Stimulated activated effector memory CD8-positive, alpha-beta T cell treated with anti-CD3 and anti-CD28 coated beads, Interleukin-12 subunit alpha, Interleukin-12 subunit beta, amount 100 ng/mL, for 72 hours (primary cell): ENCODE results near the gene DDN.

Experiments used
- ATAC-seq: fragments of 150-1000 bp; cut with Tn5 transposase; 2 replicates; pipeline ENCODE4 v1.10.0; 2021
- DNase-seq, 2 donors: peaks; one replicate each; pipeline ENCODE4 v3.0.0; 2021 to 2022; ENCODE audit warnings: low spot score in 2 of 2
- H3K27ac Mint-ChIP-seq: one replicate; pipeline ENCODE4 v1.8.0; 2022; ENCODE audit warnings: mild to moderate bottlenecking, mixed read lengths
- H3K36me3 Mint-ChIP-seq: one replicate; pipeline ENCODE4 v1.8.0; 2022; ENCODE audit warnings: mild to moderate bottlenecking, mixed read lengths
- H3K4me1 Mint-ChIP-seq: one replicate; pipeline ENCODE4 v1.8.0; 2022; ENCODE audit warnings: mixed read lengths
- H3K4me3 Mint-ChIP-seq: one replicate; pipeline ENCODE4 v1.8.0; 2022; ENCODE audit warnings: mild to moderate bottlenecking, mixed read lengths
- H3K9me3 Mint-ChIP-seq: one replicate; pipeline ENCODE4 v1.8.0; 2022; ENCODE audit warnings: mixed read lengths

Gene DDN

DNA sequence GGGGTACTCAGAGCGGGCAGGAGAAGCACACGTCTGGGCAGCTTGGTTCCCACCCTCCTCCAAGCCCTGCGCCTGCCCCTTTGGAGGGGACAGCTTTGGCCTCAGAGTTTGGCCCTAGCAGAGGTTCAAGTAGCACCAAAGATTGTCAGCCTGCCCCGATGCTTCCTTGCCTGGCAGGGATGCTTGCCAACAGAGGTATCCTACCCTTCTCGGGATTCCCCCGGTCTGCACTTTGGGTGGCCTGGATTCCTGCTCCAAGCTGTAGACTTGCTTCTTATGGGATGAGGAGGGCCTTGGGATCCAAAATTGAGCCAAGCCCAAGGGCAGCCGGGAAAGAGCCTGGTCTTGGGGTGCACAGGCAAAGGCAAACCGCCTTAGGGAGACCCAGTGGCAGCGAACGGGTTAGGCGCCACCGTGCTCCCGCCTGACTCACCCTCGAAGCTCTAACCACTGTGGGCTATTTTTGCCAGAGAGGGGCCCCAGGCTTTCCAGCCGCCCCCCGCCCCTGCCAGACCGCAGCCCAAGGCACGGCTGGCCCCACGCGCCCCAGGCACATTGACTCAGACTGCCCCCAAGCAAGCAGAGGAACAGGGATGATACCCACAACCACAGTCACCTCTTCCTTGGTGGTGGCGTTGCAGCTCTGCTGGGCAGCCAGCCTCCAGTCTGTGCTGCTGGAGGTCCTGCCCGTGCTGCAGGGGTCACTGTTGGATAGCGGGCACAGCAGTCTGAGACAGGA, 26.8 kb downstream of the DDN start:
- H3K9me3 Mint-ChIP-seq = no peaks in the 10 kb centered on the region
- DNase-seq (peak; percentile 55 to 72), ATAC-seq (peak; percentile 77)
- peaks cover 63% of the 10 kb centered on the region for H3K4me1 Mint-ChIP-seq
- peak overlapping the region; percentile 26 for H3K27ac Mint-ChIP-seq
- H3K36me3 Mint-ChIP-seq = no peaks in the 10 kb centered on the region
- peak overlapping the region; percentile 78 for H3K4me3 Mint-ChIP-seq

DNA sequence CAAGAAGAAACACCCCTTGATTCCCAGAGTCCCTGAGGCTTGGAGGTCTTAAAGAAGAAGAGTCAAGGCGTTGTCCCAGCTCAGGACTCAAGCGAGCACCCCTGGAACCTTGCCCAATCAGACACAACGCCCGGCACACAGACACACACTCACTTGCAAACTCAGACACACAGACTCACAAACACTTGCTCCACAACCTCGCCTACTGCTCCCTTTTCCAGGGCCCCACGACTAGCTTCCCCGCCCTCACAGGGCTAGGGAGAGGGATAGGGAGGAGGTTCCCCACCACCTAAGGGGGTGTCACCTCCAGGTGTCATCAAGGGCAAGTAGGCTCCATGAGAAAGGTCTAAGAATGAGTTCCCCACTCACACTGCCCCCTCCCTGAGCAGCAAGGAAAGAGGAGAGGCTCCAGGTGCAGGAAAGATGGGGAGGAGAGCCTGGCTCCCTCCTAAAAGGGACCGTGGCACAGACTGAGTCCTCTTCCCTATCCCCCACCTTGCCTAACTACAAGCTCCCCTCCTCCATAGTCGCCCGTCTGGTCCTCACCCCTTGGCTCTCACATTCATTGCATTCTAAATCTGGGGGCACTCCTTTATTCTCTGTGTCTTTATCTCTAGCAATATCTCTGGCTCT, 28.4 kb downstream of the DDN start:
- ATAC-seq = no peak
- H3K4me3 Mint-ChIP-seq = peak overlapping the region; percentile 78
- DNase-seq = no peak
- peaks cover 55% of the 10 kb centered on the region for H3K4me1 Mint-ChIP-seq
- H3K27ac Mint-ChIP-seq = no peak overlapping the region
- no peaks in the 10 kb centered on the region for H3K9me3 Mint-ChIP-seq
- H3K36me3 Mint-ChIP-seq = no peaks in the 10 kb centered on the region

DNA sequence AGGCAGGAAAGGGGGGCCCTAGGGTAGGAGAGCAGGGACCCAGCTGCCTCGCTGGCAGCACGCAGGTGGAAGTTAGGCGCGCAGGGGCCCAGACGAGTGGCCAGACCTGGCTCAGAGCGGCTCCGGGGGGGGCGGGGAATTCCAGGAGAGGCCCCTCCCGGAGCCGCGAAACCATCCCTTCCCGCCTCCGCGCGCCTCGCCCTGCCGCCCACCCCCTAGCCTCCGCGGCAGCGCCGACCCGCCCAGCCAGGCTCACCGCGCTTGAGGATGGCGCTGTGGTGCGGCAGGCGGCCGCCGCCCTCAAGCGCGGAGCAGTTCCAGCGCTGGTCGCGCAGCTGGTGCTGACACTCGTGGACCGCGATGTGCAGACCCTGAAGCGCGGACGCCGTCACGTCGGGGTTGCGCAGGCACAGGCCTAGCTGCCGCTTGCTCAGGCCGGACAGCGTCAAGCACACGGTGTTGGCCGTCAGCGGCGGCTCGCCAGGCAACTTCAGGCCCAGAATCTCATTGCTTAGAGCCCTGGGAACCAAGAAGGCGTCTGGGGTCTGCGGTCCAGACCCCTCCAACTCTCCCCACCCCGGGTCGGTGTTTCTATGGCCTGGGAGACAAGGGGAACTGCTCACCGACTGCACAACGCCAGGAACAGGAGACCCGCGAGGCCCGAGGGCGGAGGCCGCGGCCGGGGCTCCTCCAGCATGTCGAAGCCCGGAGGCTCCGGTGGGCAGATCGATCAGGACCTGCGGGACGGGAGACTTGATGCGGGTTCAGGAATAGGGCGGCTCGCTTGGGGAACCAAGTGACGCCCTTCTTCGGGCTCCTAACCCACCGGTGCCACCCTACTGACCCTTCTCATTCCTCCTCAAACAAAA, 29.1 kb downstream of the DDN start:
- H3K4me1 Mint-ChIP-seq = peaks cover 55% of the 10 kb centered on the region
- no peaks in the 10 kb centered on the region for H3K36me3 Mint-ChIP-seq
- H3K9me3 Mint-ChIP-seq = no peaks in the 10 kb centered on the region
- peak in 1 of 2 donors; percentile 22 for DNase-seq
- peak overlapping the region; percentile 78 for H3K4me3 Mint-ChIP-seq
- ATAC-seq = peak; percentile 36
- no peak overlapping the region for H3K27ac Mint-ChIP-seq

DNA sequence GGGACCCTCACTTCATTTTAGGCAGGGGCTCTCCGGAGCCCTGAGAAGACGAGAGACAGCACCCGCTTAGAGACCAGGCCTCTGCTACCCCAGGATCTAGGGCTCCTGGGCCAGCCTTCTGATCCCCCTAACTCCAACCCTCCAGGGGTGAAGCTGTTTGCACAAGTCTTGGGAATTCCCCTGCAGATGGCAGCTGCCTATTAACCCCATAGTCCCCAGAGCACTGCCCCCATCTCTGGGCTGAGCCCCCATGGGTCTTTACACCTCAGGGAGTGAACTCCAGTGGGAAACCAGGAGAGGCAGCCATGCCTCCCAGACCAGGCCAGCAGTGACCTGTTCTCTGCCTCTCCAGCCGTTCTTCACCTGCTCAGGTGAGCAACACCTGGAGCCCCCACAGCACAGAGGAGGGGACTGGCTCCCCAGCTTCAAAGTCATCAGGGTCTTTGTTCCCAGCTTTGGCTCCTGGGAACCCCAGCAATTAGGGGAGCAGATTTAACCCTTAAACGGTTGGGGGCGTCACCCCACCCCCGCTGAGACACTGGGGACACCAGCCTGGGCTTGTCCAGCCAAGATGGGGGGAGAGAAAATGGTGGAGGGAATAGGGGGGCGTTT, 29.9 kb downstream of the DDN start:
- Mint-ChIP-seq H3K36me3 (no peaks in the 10 kb centered on the region), H3K9me3 (no peaks in the 10 kb centered on the region), H3K4me1 (peaks cover 53% of the 10 kb centered on the region), H3K27ac (no peak overlapping the region), H3K4me3 (peak overlapping the region; percentile 78)
- DNase-seq (no peak), ATAC-seq (no peak)

DNA sequence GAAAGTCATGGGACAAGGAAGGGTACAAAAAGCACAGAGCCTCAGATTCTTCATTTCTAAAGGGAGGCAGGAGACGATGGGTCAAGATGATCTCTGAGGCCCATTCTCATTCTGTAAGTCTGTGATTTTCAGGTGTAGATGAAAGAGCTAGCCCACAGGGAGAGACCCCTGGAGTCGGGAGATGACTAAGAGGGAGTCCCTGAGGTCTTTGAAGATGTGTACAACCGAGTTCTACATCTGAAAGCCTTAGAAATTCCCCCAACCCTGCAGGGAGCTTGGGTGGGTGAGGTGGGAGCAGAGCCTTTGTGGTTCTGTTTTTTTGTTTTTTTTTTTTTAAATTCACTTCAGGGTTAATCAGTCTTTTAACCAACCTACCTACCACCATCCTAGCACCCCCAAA, 30.7 kb downstream of the DDN start:
- H3K9me3 Mint-ChIP-seq = no peaks in the 10 kb centered on the region
- no peak overlapping the region for H3K27ac Mint-ChIP-seq
- DNase-seq (no peak), ATAC-seq (no peak)
- H3K4me1 Mint-ChIP-seq = peaks cover 45% of the 10 kb centered on the region
- no peaks in the 10 kb centered on the region for H3K36me3 Mint-ChIP-seq
- H3K4me3 Mint-ChIP-seq = no peak overlapping the region

DNA sequence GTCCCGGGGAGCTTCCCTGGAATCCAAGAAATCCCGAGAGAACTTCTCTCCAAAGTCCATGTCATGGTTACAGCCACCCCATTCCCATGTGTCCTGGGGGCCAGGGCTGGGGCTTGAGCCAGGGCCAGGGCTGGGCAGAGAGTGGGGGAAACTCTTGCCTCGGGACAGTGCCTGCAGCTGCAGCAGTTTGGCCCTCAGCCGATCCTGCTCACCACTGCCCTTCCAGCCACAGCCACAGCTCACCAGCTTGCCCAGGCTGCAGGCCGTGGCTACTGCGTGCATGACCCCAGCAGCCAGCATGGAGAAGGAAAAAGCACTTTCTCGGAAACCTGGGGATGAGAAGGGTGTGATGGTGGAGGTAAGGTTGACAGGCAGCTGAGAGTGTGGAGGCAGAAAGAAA, 31.2 kb downstream of the DDN start:
- Mint-ChIP-seq H3K9me3 (no peaks in the 10 kb centered on the region), H3K4me1 (peaks cover 40% of the 10 kb centered on the region), H3K36me3 (no peaks in the 10 kb centered on the region), H3K4me3 (no peak overlapping the region), H3K27ac (no peak overlapping the region)
- DNase-seq (no peak), ATAC-seq (no peak)

DNA sequence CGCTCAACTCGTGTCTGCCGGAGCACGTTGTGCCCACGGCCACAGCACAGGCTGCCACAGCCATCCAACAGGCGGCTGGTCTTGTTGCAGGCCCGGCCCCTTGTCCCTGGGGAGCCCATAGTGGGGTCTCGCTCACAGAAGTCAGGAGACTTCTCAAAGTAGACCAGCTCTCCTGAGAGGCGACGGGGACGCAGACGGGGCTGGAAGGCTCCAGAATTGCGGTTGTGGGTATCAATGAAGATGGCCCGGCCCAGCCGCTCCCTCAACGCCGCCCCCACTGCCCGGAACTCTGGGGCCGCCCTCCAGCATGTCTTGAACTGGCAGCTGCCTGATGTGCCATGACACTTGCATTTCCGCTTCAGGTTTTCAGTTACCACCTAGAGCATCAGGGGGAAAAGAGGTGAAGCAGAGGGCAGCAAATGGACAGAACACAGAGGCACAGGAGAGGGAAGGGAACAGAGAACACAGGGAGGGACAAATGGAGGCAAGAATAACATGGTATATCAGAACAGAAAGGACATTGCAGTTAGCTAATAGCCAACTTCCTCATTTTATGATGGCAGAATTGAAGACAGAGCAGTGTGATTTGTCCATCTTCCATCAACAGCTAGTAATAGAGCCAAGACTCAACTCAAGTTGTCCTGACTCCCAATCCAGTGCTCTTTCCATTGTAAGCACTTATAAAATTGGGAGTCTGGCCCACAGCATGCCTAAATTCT, 32.8 kb downstream of the DDN start:
- Mint-ChIP-seq H3K9me3 (no peaks in the 10 kb centered on the region), H3K36me3 (no peaks in the 10 kb centered on the region), H3K4me1 (peaks cover 23% of the 10 kb centered on the region), H3K27ac (peak overlapping the region; percentile 2), H3K4me3 (no peak overlapping the region)
- no peak for ATAC-seq
- DNase-seq = no peak

DNA sequence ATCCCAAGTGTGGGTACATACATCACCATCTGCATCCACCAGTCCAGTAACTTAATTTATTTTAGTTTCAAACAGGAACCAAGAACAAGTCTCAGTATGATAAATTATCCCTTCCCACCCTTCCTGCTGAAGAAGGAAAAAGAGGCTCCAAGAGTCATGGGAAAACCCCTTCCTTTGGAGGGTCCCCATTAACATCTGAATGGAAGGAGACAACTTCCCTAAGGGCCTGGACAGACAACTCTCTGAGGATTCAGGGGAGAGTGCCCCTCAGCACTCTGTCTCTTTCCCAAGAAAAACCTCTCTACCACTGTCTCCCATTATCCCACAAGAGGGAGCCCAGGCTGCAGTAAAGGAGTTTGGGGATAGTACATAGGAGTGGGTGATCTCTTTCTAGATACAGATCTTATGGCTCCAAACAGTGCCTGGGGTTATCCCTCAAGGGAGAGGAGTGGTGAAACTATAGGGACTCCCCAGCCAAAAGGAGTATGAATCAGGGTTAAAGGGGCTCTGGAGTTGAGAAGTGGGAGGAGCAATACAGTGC, 33.8 kb downstream of the DDN start:
- no peak overlapping the region for H3K27ac Mint-ChIP-seq
- H3K36me3 Mint-ChIP-seq = no peaks in the 10 kb centered on the region
- H3K9me3 Mint-ChIP-seq = no peaks in the 10 kb centered on the region
- ATAC-seq (peak; percentile 35), DNase-seq (no peak)
- no peak overlapping the region for H3K4me3 Mint-ChIP-seq
- H3K4me1 Mint-ChIP-seq = peaks cover 14% of the 10 kb centered on the region

DNA sequence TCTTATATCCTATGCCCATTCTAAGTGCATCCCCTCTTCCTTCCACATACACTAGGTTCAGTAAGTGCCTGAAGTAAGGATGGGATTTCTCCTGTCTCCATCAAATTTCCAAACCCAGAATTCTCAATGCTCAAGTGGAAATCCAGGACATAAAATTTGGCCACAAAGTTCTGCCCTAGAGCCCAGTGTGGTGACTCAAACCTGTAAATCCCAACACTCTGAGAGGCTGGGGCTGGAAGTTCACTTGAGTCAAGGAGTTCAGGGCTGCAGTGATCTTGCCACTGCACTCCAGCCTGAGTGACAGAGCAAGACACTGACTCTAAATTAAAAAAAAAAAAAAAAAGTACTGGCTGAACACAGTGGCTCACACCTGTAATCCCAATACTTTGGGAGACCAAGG, 37.4 kb downstream of the DDN start:
- no peak for DNase-seq
- H3K4me3 Mint-ChIP-seq = no peak overlapping the region
- H3K9me3 Mint-ChIP-seq = no peaks in the 10 kb centered on the region
- H3K36me3 Mint-ChIP-seq = peaks cover 1% of the 10 kb centered on the region
- no peak overlapping the region for H3K27ac Mint-ChIP-seq
- peaks cover 13% of the 10 kb centered on the region for H3K4me1 Mint-ChIP-seq
- no peak for ATAC-seq

DNA sequence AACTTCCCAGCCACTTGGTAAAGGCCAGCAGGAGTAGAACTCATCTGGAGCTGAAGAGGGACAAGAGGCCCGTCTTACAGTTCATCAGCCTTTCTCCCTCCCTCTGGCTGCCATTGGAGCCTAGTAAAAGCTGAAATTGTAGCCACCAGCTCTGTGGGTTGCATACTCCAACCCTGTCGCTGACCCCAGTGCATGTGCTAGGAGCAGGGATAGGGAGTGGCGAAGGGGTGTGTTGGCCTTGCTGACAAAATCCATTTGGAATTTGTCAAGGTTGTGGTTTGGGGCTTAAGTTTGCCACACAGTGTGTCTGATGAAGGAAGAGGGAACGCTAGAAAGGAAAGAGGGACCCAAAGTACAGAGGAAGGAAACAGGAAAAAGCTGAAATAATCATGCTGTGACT, 37.8 kb downstream of the DDN start:
- H3K4me3 Mint-ChIP-seq = no peak overlapping the region
- DNase-seq (no peak), ATAC-seq (no peak)
- peaks cover 6% of the 10 kb centered on the region for H3K36me3 Mint-ChIP-seq
- no peaks in the 10 kb centered on the region for H3K9me3 Mint-ChIP-seq
- no peak overlapping the region for H3K27ac Mint-ChIP-seq
- peaks cover 18% of the 10 kb centered on the region for H3K4me1 Mint-ChIP-seq

DNA sequence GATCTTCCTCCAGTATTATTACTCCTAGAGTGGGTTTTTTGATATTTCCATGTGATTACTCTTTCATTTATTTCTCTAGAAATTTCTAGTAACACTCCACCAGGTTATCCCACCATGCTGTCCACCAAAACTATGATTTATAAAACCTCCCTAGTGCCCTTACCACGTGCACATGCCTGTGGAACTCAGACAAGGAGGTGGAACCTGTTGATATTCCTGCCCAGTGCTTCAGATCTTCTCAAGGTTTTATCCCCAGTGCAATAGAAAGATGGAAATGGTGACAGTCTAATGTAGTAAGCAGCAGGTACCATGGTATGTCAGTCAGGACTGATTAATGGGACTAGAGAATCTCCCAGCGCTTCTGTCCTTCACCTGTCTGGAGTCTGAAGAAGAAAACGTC, 38.3 kb downstream of the DDN start:
- no peak overlapping the region for H3K4me3 Mint-ChIP-seq
- peaks cover 23% of the 10 kb centered on the region for H3K4me1 Mint-ChIP-seq
- no peaks in the 10 kb centered on the region for H3K9me3 Mint-ChIP-seq
- DNase-seq = no peak
- no peak overlapping the region for H3K27ac Mint-ChIP-seq
- ATAC-seq = no peak
- peaks cover 11% of the 10 kb centered on the region for H3K36me3 Mint-ChIP-seq

DNA sequence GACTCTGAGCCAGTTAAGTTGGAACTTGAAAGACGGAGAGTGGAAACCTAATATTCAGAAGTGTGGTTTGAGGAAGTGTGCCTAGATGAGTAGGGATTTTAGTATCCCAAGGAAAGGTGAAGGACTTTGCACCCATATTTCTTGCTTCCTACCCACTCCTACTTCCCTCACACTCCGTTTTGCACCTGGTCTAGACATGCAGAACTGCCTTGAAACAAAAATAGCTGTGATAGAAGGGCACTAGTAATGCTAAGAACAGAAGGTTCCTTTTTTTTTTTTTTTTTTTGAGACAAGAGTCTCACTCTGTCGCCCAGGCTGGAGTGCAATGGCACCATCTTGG, 41.2 kb downstream of the DDN start:
- no peak for DNase-seq
- Mint-ChIP-seq H3K4me1 (peaks cover 34% of the 10 kb centered on the region), H3K9me3 (no peaks in the 10 kb centered on the region), H3K36me3 (peaks cover 13% of the 10 kb centered on the region), H3K27ac (peak overlapping the region; percentile 97), H3K4me3 (peak overlapping the region; percentile 99)
- ATAC-seq = no peak

DNA sequence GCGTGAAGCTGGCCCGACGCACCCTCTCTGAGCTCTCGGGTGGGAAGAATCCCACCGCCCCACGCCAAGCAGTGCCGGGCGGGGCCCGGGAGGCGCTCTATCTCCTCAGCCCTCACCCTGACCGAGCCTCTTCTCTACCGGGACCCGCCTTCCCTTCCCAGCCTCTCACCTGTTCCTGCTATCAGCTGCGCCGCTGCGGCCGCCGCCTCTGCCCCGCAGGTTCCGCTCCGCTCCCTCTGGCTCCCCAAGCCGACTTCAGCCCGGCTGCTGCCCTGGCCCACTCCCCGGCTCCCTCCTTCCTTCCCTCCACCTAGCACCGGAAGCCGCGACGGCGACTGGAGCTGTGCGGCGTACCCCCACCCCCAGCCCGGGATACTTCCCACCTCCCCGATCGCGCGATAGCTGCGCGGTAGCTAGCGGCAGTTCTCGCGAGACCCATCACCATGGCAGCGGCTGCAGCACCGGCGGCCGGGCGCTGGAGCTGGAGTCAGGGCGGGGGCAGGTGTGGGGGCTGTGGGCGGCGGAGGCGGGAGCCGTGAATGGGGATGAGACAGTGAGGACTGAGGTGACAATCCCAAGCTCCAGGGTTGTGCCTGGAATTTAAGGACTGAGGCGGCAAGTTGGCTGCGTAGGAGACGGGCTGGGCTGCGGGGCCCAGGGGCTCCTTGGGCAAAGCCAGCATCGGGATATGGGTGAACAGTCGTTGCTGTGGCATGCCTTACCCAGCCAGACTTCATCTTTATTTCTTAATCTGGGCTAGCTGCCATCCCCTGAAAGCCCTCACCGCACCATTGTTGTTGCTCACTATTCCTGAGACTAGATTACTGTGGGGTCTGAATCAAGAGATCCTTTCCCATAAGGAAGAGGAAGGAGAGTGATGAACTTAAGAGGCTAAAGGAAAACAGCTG, 41.8 kb downstream of the DDN start, which contains the start of gene ARF3:
Gene ARF3, minus strand, starts transcription at position 347 of the 908 bp plus-strand sequence. CDS start 16,392 bp downstream, outside the sequence.
- Mint-ChIP-seq H3K36me3 (peaks cover 13% of the 10 kb centered on the region), H3K4me1 (peaks cover 40% of the 10 kb centered on the region), H3K9me3 (no peaks in the 10 kb centered on the region), H3K27ac (peak within 1 kb of the TSS; percentile 97), H3K4me3 (peak within 1 kb of the TSS; percentile 99)
- peak; percentile 87 to 95 for DNase-seq
- peak; percentile 95 for ATAC-seq
